Lower leg skin (tissue), 3 donors: ENCODE data around the gene SERAC1.

ENCODE experiments used
- POLR2A ChIP-seq, 2 donors: fragments of 450-650 bp; IDR thresholded peaks; one replicate each; pipeline ENCODE4 v1.6.1; 2016 to 2017; ENCODE audit warnings: antibody characterized with exemption in 2 of 2, mild to moderate bottlenecking in 1 of 2, moderate library complexity in 1 of 2
- TF ChIP-seq, protein P1 (sequence below), 3 donors: fragments of 450-650 bp; IDR thresholded peaks; one replicate each; pipeline ENCODE4 v1.5.1; 2016; ENCODE audit warnings: antibody characterized with exemption in 3 of 3, mild to moderate bottlenecking in 3 of 3, moderate library complexity in 2 of 3

DNA sequence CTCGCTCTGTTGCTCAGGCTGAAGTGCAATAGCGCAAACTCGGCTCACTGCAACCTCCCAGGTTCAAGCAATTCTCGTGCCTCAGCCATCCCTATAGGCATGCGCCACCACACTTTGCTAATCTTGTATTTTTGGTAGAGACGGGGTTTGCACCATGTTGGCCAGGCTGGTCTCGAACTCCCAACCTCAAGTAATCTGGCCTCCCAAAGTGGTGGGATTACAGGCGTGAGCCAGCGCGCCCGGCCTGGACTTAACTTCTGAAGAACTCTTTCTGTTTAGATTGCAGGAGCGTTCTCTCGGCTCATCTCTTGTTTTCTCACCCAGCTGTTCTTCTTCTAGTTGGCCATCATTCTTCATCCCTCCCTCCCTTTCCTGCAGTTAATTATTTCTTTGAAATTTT is 30.4 kb upstream of the SERAC1 start:
- no peak for TF ChIP-seq POLR2A (IDR thresholded peaks at IDR 0.05)
- TF ChIP-seq, protein P1, sequence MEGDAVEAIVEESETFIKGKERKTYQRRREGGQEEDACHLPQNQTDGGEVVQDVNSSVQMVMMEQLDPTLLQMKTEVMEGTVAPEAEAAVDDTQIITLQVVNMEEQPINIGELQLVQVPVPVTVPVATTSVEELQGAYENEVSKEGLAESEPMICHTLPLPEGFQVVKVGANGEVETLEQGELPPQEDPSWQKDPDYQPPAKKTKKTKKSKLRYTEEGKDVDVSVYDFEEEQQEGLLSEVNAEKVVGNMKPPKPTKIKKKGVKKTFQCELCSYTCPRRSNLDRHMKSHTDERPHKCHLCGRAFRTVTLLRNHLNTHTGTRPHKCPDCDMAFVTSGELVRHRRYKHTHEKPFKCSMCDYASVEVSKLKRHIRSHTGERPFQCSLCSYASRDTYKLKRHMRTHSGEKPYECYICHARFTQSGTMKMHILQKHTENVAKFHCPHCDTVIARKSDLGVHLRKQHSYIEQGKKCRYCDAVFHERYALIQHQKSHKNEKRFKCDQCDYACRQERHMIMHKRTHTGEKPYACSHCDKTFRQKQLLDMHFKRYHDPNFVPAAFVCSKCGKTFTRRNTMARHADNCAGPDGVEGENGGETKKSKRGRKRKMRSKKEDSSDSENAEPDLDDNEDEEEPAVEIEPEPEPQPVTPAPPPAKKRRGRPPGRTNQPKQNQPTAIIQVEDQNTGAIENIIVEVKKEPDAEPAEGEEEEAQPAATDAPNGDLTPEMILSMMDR (IDR thresholded peaks at IDR 0.05), result no peak
